GM11168 (cell line): Measurements from ENCODE around the gene KRT32.

ENCODE experiments used
- in situ Hi-C: fragments of 300-500 bp; cut with MboI; formaldehyde crosslinking; loops from one replicate; pipeline ENCODE4 v1.12.0; 2022; ENCODE audit warnings: low sequenced_read_pairs; ENCODE audit not compliant: unreplicated experiment

Gene KRT32

GRCh38 chr17:41466988-41467387 is at the start of gene KRT32:
KRT32 (minus strand) TSS chr17:41467386; CDS start chr17:41467325, 61 bp downstream.
- in situ Hi-C loops, result no loop called here

DNA sequence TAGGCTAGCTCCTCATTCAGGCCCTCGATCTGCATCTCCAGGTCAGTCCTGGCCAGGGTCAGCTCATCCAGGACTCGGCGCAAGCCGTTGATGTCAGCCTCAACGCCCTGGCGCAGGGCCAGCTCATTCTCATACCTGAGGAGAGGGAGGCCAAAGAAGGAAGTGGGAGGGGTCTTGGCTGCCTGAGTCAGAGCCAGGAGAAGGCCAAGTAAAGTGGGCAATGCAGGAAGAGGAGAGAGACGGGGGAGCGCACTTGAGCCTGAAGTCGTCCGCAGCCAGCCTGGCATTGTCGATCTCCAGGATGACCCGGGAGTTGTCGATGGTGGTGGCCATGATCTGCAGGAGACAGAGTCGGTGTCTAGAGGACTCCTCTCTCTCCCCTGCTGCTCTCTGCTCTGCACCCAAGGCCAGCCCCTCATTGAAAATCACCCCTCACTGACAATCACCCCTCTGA is 49.7 kb upstream of the KRT32 start:
- in situ Hi-C loops, result no loop called here

DNA sequence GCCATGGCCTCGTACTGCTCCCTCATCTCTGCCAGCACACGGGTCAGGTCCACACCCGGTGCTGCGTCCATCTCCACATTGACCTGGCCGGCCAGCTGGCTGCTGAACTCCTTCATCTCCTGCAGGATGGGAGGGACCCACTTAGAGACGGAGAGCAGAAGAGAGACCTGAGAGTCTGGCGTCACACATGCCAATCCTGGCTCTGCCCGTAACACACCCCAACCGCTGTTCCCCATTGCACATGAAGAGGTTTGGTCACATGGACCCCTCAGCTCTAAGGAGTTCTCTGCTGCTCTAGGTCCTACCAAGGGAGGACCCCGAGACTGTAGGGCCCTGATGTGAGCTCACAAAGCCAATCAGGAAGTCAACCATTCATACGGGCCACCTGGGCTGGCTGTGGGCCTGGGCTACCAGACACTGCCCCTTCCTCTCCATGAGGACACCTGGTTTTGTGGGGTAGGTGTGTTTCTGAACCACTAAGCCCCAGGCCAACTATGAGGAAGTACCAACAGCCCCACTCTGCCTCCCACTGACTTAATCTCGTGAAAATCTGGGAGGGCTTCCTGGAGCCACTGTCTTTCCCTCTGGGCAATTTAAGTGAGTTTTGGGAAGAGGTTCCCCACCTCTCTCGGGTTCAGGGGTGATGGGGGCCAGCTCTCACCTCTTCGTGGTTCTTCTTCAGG is 49.1 kb upstream of the KRT32 start:
- in situ Hi-C loops, result no loop called here

DNA sequence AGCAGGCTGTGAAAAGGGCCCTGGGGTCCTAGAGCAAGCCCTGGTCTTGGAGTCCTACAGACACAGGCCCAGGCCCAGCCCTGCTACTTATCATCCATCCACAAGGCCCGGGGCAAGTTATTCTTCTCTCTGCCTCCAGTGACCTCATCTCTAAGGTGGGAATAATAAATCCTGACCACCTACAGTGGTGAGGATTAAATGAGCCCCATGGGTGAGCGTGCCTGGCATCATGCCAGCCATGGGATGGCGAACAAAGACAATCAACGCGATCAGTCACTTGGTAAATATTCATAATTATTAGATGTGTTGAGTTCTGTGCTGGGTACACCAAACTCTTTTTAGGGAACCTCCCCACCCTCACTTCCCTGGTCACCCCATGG is 46.0 kb upstream of the KRT32 start:
- in situ Hi-C loops, result no loop called here

GRCh38 chr17:41512546-41513167 is 45.5 kb upstream of the KRT32 start:
- in situ Hi-C loops, result no loop called here

GRCh38 chr17:41511716-41512115 is 44.5 kb upstream of the KRT32 start:
- in situ Hi-C loops, result no loop called here

- in situ Hi-C loops, result no loop called here
Observed at GRCh38 chr17:41511116-41511515, 43.9 kb upstream of the KRT32 start.

GRCh38 chr17:41510251-41511065 is 43.3 kb upstream of the KRT32 start:
- in situ Hi-C loops, result no loop called here

GRCh38 chr17:41507315-41507880 is 40.2 kb upstream of the KRT32 start:
- in situ Hi-C loops, result no loop called here

DNA sequence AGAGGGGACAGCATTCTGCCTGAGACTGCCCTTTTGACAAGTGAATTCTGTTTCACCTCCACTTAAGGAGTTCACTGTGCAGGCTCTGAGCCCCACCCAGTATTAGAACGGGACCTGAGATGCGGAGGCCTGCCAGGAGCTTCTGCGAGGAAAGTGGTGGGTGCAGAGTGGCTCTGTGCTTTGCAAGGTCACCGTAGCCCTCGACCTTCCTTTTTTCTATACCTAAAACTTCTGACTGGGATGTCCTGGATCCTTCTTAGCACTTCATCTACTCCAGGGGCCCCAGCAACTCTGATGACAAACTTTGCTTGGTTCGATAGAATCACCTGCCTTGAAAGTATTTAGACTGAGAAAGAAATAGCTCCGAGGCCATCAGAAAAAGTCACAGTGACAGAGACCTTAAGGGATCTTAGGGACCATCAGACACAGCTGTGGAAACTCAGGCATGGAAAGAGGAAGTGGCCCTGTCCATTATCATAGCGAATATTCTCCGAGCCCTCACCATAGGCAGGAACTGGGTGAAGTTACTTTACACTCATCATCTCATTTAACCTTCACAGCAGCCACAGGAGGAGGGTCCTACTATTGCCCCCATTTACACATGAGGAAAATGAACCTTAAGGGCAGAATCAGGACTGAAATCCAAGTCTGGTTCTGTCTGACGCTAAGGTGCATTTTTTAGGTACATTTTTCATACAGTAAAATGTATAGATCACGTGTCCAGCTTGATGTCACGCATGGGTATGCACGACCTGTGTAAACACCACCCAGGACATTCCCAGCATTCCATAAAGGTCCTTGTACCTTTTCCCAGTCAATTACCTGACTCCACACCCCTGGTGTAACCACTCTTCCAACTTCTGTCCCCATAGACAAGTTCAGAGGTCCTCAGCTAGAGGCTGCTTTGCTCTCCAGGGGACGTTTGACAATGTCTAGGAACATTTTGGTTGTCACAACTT is 38.9 kb upstream of the KRT32 start:
- in situ Hi-C loops, result no loop called here

DNA sequence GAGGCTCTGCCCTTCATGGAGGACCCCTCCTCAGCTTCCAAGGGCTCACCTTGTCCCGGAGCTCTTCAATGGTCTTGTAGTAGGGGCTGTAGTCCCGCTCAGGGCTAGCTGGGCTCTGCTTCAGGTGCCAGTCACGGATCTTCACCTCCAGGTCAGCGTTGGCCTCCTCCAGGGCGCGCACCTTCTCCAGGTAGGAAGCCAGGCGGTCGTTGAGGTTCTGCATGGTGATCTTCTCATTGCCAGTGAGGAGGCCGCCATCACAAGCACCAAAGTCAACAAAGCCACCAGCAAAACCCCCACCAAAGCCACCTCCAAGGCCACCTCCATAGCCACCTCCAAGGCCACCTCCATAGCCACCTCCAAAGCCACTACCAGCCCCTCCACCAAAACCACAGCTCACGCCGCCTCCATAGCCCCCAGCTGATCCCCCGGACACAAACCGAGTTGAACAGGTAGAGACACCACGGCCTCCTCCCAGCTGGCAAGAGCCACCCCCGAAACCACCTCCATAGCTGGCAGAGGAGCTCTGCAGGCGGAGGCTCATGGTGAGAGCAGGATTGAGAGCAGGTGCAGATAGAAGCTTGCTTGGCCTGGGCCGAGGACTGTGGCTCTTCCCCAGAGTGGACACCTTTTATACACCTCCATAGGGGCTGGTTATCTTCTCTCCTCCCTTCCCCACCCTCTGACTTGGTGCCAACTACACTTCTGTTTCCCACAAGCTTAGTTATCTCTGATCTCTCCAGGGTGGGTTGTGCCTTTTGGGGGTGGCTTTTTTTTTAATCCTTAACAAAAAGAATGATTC is 38.0 kb upstream of the KRT32 start, which contains the start of gene KRT13:
Gene KRT13, minus strand, starts transcription at position 606 of the 802 bp plus-strand sequence. Its CDS starts 62 bp downstream, at position 544.
- in situ Hi-C loops, result no loop called here

DNA sequence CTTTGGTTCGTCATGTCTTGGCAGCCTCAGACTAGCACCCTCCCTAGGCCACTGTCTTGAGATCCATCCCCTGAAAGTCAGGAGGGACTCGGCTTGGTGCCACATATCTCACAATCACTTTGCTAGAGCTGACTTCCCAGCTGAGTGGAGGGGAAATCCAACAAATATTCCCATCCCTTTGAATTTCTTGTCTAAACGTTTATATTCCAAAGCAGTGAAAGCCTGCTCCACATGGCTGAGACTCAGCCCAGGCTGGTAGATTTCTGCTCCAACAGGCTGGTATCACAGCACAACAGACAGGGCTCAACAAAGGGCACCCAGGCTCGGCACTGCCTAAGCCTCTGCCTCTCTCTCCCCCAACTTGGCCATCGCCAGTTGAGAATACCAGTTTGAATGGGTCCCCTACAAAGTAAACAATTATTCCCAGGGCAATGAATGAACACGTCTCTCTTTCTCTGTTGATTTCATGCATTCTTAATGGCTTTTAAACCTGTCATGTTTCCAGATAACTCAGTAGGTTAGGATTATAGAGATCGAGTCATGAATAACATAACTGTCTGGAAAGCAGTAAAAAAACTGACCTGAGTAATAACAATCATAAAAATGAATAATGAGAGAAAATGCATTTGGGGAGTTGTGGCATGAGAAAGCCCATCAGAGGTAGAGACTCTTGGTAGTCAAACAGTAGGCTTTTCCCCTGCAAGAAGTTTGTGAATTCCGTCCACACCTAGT is 37.2 kb upstream of the KRT32 start:
- in situ Hi-C loops, result no loop called here

DNA sequence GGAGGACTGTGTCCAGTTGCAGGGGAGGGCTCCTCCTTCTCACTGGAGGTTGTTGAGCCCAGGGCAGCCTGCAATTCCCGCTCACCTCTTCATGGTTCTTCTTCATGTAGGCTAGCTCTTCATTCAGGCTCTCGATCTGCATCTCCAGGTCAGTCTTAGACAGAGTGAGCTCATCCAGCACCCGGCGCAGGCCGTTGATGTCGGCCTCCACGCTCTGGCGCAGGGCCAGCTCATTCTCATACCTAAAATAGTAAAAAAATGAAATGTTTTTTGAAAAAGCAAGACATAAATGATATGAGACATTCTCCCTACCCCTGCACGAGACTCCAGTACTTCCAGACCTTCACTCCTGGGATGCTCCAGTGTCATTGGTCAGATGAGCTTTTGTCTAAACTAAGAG is 36.0 kb upstream of the KRT32 start:
- in situ Hi-C loops, result no loop called here

GRCh38 chr17:41500131-41500911 is 33.1 kb upstream of the KRT32 start:
- in situ Hi-C loops, result no loop called here

GRCh38 chr17:41499714-41500113 is 32.5 kb upstream of the KRT32 start:
- in situ Hi-C loops, result no loop called here

DNA sequence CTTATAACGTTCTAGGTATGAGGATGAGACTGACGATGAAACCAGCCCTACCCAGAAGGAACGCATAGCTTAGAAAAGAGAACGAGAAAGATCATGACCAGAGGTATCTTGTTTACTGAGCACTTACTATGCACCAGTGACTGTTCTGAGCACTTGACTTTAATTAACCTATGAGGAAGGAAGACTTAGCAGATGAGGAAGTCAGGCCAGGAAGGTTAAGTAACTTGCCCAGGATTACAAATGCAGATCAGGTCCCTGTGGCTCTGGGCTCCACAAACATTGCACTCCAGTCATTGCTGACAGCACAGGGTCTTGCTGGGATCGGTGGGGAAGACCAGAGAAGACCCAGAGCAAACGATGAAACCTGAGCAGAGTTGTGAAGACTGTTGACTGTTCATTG is 31.1 kb upstream of the KRT32 start:
- in situ Hi-C loops, result no loop called here

DNA sequence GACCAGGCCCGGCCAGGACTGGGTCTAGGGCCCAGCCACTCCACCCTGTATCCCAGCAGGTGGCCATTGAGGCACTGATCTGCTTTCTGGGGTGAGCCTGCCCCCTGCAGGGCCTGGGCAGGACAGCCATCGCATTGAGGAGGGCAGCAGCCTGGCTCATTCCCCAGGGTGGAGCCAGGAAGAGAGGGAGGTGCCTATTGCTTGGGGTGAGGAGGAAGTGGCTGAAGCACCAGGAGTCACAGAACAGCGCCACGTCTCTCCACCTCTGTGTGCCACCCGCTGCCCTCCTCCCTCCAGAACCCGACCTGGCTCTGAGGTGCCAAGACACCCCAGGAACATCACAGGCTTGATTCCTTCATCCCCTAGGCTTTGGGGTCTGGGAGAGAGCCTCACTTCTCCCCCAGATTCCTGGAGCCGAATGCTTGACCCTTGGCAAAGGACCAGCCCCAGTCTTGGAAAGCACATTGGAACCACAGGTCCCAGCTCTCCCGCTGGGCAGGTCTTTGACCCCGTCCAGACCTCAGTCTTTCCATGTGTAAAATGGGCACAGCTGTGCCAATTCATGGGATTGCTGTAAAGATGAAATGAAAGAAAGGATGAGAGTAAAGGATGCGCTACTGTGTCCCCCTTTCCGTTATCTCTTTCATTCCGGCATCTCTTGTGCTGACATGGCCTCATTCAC is 29.8 kb upstream of the KRT32 start:
- in situ Hi-C loops, result no loop called here
